NCI-H2227 (cell line): ENCODE results near the gene ALG12.

Experiments
- DNase-seq: peaks from one replicate; lab custom pipeline; 2025; ENCODE audit not compliant: unreplicated experiment; lab: John Stamatoyannopoulos, UW

Gene ALG12

GRCh38 chr22:49917974-49918910 is at the start of gene ALG12, which contains the start of gene CRELD2:
ALG12 (minus strand) TSS chr22:49918438; CDS start chr22:49913765, 4,673 bp downstream.
CRELD2 (plus strand) TSS chr22:49918634; CDS start chr22:49918770, 136 bp downstream.
- DNase-seq: peak; percentile 95

- no peak for DNase-seq
Observed at GRCh38 chr22:49967706-49968208, 49.5 kb upstream of the ALG12 start.

GRCh38 chr22:49966774-49967705 is 48.8 kb upstream of the ALG12 start:
- no peak for DNase-seq

GRCh38 chr22:49966041-49966773 is 48.0 kb upstream of the ALG12 start:
- no peak for DNase-seq

- DNase-seq: no peak
Observed at GRCh38 chr22:49965091-49966040, 47.1 kb upstream of the ALG12 start.

GRCh38 chr22:49964136-49965090 is 46.2 kb upstream of the ALG12 start:
- DNase-seq: no peak

GRCh38 chr22:49963647-49964026 is 45.4 kb upstream of the ALG12 start:
- DNase-seq: no peak

- no peak for DNase-seq
Observed at GRCh38 chr22:49962751-49963646, 44.8 kb upstream of the ALG12 start.

- peak; percentile 70 for DNase-seq
Observed at GRCh38 chr22:49962012-49962750, 43.9 kb upstream of the ALG12 start.

GRCh38 chr22:49961601-49962011 is 43.4 kb upstream of the ALG12 start:
- DNase-seq: peak; percentile 47

- DNase-seq: peak; percentile 47
Observed at GRCh38 chr22:49961005-49961600, 42.9 kb upstream of the ALG12 start.

GRCh38 chr22:49960159-49961004 is 42.1 kb upstream of the ALG12 start, which contains the start of gene PIM3:
PIM3 (plus strand) TSS chr22:49960772; CDS start chr22:49960948, 176 bp downstream.
- DNase-seq: peak; percentile 97

- no peak for DNase-seq
Observed at GRCh38 chr22:49959782-49960158, 41.5 kb upstream of the ALG12 start.

GRCh38 chr22:49958931-49959781 is 40.9 kb upstream of the ALG12 start:
- no peak for DNase-seq
